ENCODE measurements around the gene PGLYRP2.
"Not testable (repeated sequence)": the region's sequence is repeated elsewhere in the genome, so short reads cannot be mapped to it uniquely, and the experiment has no call there.

The PGLYRP2 gene, protein sequence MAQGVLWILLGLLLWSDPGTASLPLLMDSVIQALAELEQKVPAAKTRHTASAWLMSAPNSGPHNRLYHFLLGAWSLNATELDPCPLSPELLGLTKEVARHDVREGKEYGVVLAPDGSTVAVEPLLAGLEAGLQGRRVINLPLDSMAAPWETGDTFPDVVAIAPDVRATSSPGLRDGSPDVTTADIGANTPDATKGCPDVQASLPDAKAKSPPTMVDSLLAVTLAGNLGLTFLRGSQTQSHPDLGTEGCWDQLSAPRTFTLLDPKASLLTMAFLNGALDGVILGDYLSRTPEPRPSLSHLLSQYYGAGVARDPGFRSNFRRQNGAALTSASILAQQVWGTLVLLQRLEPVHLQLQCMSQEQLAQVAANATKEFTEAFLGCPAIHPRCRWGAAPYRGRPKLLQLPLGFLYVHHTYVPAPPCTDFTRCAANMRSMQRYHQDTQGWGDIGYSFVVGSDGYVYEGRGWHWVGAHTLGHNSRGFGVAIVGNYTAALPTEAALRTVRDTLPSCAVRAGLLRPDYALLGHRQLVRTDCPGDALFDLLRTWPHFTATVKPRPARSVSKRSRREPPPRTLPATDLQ

DNA sequence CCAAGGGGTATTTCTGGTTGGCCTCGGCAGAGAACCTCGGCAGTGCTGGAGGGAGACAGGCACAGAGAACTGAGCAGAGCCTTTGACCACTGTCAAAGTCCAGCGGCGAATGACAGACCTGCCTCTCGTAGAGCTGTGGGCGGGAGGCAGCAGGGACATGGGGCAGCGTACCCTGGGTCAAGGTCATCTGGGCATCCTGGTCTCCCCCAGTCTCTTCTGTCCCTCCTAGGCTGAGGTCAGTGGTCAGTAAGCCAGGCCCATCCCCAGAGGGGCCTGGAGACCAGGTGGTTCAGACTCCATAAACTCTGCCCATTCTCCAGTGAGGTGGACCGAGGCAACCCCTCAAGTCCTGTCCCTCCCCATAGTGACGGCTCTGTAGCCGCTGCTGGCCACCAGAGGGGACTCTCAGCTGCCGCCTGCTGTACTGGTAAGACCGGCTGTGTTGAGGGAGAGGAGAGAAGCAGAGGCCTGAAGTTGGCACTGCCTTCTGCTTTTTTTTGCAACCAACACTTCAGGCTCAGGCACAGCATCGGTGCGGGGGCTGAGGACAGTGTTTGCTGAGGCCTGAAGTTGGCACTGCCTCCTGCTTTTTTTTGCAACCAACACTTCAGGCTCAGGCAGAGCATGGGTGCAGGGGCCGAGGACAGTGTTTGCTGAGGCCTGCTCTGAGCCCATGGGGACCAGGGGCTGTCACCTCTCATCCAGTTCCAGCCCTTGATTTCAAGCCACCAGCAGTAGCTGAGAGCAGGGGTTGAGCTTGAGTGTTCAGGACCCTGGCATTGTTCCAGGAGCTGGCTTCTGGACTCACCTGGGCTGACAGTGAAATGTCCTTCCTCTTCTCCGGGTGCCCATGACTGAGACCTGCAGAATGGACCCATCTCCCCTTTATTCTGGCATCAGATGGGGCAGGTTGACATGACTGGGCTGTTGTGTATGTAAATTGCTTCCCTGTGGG, at the start of gene PGLYRP2:
Gene PGLYRP2, minus strand, starts transcription at position 111 of the 955 bp plus-strand sequence. CDS start 130 bp downstream, outside the sequence.
- no peak for DNase-seq

DNA sequence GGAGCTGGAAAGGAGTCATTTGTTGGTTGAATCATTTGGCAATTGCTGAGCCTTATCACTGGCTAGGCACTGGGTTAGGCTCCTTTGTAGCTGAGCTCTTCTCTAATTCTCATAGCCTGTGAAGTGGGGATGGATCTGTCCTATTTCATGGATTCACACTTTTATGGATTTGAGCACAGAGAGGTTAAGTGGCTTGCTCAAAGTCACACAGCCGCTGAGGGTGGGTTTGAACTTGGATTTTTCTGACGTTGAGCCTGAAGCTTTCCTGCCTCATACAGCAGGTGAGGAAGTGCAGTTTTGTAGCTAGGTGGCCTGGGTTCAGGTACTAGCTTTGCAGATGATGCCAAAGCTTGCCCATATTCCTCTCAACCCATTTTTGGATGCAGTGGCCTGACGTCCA, 48.4 kb upstream of the PGLYRP2 start:
- no peak for DNase-seq

DNA sequence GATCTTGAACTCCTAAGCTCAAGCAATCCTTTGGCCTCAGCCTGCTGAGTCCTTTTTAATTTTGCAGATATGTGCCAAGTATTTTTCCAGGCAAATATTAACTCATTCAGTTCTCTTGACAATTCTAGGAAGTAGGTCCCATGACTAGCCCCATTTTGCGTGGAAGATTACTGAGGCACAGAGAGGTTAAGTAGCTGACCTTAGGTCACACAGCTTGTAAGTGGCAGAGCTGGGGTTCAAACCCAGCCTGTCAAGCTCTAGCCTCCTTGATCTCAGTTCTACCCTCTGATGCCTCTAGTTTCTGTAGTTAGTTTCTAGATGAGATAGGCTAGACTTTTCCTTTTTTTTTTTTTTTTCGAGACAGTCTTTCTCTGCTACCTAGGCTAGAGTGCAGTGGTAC, 47.1 kb upstream of the PGLYRP2 start:
- no peak for DNase-seq

DNA sequence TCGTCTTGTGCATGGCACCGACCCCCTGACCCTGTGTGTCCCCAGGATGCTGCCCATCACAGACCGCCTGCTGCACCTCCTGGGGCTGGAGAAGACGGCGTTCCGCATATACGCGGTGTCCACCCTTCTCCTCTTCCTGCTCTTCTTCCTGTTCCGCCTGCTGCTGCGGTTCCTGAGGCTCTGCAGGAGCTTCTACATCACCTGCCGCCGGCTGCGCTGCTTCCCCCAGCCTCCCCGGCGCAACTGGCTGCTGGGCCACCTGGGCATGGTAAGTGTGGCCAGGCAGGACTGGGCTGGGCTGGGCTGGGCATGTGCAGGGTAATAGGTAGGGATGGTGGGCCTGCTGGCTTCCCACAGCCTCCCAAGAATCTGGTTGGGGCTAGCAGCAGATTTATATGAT, 46.0 kb upstream of the PGLYRP2 start:
- no peak for DNase-seq

DNA sequence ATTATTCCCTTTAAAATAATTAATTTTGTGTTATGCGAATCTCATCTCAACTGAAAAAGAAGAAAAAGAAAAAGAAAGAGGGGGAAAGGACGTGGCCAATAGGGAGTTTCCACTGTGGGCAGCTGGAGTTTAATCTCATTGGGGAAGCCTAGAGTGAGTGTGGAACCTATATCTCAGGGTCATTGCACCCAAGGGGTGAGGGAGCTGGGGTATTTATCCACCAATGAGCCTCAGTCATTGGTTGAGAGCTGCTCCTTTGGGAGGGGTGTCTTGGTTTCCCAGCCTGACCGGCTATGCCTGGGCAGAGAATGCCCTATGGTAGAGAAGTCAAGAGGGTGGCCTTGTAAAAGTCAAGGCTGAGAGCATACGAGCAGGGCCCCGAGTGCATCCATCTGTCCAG, 45.5 kb upstream of the PGLYRP2 start:
- DNase-seq, result no peak

DNA sequence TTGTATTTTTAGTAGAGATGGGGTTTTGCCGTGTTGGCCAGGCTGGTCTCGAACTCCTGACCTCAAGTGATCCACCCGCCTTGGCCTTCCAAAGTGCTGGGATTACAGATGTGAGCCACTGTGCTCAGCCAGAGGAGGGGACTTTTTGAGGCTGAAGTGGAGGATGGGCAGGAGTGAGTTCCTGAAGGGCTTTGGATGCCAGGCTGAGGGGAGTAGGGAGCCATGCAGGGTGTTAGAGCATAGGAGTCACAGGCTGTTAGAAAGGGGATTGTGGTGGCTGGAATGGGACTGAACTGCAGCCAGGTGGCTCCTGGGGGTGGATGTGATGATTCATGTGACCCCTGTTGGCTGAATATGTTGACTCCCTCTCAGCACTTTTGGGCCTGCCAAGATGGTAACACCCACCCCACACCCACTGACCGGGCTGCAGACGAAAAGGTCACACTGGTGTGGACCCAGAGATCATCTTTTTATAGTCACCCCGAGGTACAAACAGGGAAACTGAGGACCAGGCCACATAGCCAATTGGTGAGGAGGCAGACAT, 40.2 kb upstream of the PGLYRP2 start:
- DNase-seq, result no peak

DNA sequence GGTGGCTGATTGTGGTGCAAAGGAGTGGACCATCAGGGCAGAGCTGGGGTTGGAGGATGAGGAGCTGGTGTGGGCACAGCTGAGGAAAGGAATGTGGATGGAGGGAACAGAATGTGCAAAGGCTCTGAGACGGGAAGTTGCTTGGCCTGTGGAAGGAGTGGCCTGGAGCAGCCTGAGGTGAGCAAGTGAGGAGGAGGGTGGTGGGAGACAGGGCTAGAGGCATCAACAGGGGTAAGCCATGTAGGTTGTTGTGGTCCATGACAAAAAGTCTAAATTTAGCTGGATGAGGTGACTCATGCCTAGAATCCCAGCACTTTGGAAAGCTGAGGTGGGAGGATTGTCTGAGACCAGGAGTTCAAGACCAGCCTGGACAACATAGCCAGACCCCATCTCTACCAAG, 38.5 kb upstream of the PGLYRP2 start:
- DNase-seq, result no peak

DNA sequence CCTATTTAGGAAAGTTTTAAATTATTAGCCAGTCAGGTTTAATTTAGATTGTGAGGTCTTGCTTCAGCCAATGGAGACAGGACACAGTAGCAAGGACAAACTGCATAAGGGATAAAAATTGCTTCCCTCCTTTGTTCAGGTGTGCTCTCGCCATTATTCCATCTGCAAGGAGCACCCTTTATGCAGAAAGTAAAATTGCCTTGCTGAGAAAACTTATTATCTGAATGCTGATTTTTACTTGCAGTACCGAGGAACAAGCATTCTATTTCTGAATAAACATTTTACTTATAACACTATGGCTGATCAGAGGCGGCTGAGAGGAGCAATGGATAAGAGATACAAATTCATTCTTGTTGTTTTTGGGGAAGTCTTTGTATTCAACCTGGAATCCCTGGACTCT, 37.1 kb upstream of the PGLYRP2 start:
- DNase-seq, result no peak

DNA sequence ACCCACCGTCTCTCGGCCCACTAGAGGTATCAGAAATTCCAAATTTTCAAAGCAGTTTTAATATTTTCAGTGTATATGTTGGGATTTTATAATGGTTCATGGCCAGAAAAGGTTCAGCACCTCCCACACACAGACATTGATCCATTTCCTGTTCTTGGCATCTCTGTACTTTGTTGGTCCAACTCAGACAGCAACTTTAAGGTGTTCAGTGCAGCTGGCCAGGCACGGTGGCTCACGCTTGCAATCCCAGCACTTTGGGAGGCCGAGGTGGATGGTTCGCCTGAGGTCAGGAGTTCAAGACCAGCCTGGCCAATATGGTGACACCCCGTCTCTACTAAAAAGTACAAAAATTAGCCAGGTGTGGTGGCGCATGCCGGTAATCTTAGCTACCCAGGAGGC, 35.9 kb upstream of the PGLYRP2 start:
- DNase-seq, result not testable (repeated sequence)

DNA sequence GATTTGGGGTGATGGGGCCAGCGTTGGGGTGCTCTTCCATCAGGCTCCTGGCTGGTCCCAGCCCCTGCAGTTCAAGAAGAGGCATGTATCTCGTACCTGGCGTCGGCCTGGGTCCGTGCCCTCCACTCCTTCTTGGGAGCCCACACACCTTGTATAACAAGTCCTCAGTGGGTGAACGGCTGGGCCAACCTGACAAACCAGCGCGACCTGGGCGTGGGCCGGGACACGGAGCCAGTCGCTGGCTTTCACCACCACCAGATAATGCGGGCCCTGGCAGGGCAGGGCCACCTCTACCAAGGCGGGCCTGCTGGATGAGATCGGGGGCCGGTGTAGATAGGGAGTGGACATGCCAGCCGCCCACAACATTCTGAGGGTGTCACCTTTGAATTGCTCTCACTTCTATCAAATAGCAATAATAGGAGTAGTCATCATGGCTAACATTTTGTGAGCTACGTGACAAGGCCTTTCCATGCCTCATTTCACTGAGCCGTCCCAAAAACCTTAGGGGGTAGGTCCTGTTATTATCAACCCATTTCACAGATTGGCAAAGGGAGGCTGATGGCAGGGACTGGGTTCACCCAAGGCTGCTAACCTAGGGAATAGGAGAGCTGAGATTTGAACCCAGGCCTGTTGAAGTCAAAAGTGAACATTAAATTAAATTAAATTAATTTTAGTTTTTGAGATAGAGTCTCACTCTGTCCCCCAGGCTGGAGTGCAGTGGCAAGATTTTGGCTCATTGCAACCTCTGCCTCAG, 32.5 kb upstream of the PGLYRP2 start:
- no peak for DNase-seq

DNA sequence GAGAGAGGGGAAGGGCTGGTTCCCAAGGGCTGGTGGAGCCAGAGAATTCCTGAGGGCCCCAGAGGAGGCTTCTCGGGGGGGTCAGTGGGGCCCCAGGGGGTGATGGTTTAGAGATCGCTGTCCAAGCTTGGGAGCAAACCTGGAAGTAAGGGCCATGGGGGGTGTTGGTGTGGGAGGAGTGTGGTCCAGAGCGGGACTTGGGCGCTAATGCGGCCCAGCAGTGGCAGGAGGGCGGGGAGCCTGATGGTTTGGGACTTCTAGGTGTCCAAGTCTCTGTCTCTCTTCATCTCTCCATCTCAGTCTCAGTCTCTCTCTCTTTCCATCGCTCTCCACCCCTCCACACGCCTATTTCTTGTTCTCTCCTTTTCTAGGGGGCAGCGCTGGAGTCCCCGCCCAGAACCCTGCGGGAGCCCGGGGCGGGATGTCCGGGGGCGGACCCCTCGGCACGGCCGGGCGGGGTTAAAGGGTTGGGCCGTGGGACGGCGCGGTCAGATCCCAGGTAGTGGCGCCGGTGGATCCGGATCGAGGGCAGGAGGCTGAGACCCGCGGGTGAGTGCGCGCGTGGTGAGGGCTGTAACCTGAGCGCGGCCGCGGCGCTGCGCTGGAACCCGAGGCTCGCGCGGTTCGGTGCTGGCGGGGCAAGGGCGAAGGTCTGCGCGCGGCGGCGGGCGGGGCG, 28.9 kb upstream of the PGLYRP2 start, which contains the start of gene CYP4F22:
Gene CYP4F22, plus strand, starts transcription at position 491 of the 676 bp plus-strand sequence. CDS start 16,812 bp downstream, outside the sequence.
- DNase-seq, result no peak

DNA sequence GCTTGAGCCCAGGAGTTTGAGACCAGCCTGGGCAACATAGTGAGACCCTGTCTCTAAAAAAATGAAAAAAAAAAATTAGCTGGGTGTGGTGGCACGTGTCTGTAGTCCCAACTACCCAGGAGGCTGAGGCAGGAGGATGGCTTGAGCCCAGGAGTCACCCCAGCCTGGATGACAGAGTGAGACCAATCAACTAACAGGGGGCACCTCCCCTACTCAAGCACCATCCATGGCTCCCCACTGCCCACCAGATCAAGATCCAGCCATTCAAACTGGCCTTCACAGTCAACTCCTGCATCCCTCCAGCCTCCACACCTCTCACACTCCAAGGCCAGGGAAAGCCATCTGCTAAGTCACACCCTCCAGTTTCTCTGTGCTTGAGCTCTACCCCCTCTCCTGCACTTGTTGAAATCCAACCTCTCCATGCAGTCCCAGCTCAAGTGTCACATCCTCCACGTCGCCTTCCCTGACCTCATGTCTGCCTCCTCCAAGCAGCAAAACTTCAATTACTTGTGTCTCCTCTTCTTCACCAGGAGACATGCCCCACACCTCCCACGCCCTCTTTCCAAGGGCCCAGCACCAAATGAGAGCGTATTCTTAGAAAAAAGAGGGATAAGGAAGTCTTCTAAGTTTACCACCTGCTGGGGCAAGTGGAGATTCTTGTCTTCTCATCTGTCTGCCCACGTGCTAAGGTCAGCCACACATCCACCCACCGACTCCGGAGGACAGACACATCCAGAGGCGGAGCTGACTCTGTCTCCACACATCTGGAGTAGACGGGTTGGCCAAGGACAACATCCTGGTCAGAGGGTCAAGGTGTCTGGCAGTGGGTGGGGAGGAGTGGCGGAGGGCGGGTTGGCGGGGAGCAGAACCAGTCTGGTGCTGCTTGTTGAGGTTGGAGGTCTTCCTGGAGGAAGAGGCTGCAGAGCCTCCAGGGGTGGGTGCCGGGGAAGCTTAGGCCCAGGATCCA, 28.1 kb upstream of the PGLYRP2 start:
- DNase-seq, result no peak

DNA sequence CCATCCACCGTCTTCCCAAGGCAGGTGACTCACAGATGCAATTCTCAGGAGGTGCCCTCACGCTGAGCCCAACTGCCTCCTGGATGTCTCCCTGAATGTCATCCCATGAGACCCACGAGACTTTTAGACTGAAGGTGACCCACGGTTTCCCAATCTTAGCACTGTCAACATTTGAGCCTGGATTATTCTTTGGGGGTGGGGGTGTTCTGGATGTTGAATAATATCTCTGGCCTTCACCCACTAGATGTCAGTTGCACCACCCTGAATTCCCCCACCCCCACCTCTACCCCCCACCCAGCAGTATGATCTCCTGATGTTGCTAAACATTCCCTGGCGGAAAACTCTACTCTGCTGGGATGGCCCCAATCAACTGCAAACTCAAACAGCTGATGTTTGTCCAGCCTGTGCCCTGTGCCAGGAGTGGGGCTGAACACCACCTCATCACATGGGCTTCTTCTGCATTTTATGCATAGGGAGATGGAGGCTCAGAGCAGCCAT, 26.8 kb upstream of the PGLYRP2 start:
- DNase-seq, result no peak

DNA sequence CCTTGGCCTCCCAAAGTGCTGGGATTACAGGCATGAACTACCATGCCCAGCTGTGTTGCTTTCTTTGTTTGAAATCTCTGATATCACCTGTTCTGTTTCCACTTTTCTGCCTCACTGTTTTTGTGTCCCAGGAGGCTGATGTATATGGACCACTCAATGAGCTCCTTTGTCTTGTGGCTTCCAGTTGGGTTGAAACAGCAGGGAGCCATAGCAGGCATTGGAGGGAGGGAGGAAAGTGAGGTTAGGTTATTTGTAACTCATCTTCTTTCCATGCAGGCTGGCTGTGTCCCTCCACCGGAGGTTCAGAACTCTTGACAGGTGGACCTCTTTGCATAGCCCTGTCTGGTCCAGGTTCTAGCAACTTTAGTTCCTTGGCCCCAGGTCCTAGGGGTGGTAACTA, 23.0 kb upstream of the PGLYRP2 start:
- no peak for DNase-seq

DNA sequence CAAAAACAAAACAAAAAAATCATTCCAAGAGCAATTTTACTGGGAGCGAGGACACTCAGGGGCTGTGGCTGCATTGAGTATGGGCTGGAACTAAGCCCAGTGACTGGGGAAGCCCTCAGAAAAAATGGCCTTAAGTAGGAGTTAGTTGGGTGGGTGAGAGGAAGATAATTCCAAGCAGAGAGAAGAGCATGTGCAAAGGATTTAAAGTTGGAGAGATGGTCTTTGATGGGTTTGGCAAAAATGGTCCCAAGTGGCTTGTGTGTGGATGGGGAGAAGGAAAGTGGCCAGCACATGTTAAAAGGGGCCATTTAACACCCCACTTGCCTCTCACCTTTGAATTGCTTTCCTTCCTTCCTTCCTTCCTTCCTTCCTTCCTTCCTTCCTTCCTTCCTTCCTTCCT, 22.3 kb upstream of the PGLYRP2 start:
- no peak for DNase-seq

DNA sequence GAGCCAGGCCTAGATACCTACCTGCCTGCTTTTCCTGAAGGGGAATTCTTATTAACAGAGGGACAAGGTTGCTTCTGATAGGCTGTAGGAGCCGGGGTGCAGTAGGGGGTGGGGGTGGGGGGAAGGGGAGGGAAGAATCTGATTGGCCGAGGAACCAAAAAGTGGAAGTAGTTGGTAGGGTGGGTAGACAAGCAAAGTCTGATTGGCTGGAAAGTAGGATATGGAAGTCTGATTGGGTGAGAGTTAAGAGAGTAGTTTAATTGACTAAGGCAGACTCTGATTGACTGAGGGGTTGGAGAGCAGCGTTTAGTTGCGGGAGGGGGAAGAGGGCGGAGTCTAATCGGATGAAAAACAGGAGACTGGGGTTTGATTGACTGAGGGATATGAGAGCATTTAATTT, 19.6 kb upstream of the PGLYRP2 start:
- no peak for DNase-seq

DNA sequence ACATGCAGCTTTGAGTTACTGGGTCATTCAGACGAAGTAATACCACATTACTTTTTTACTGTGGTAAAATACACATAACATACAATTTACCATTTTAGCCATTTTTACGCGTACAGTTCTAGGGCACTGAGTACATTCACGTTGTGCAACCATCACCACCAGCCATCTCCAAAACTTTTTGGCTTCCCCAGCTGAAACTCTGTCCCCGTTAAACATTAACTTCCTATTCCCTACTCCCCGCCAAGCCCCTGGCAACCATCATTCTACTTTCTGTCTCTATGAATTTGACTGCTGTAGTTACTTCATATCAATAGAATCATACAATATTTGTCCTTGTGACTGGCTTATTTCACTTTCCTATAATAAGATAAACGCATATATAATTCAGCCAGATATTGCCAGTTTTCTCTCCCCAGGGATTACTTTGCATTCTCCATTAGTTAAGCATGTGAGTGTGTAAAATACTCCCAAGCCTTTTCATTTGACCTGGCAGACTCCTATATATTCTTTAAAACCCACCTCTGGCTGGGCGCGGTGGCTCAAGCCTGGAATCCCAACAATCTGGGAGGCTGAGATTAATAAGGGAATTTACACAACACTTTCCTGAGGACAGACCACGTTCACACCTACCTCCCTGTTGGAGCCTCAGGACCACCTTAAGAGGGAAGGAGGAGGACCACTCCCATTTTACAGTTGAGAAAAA, 19.0 kb upstream of the PGLYRP2 start:
- DNase-seq, result no peak

DNA sequence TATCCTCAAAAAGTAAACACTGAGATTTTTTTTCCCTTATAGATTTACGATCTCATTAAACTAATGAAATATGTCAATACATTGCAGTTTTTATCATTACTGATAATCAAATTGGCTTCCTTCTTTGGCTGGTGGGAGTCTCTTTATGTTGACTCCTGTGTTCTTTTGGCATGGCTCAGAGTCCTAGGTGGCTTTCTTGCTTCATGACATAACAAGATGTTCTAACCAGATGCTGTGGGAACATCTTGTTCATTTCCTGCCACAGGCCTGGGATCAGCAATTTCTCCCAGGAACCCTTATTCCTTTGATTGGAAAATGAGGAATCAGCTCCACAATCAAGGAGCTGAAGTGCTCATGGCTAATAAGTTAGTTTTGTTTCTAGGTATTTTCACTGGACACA, 15.8 kb upstream of the PGLYRP2 start:
- no peak for DNase-seq

DNA sequence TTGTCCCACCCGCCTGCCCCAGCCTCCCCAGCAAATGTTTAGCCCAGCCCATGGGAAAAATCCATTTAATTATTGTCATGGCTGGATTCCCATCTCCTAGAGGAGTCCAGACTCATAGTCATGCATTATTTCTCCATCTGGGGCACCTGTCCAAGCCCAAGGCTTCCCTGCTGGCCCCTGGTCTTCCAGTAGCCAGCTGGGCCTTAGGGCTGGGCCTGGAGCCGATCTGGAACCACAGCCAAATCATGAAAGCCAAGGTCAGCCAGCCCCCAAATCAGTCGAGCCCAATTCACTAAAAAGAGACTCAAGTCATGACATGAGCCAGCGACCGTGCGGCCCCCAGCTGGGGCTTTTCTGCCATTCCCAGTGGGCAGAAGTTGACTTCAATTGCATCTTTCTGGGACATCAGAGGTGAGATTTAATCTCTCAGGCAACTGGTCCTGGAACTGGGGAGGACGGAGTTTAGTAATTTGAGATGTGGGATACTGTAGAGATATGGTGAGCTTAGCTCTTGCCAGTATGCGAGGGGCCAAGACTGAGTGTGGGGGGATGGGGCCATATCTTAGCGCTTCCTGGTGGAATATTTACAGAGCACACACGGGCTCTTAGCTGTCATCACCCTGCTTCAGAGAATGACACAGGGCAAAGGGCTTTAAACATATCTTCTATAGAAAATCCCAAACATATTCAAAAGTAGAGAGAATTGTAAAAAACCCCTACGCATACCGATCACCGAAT, 9.4 kb upstream of the PGLYRP2 start:
- no peak for DNase-seq
